Activated CD8-positive, alpha-beta T cell treated with anti-CD3 and anti-CD28 coated beads, Interleukin-2, amount 10 ng/mL, durations not matched to agents 7 days and 5 days (primary cell): ENCODE data around the gene PIK3CA. TPM values are rescaled to one million over a fixed set of nuclear protein-coding genes. Genes with fewer than 3 reads are reported as not detected.
"Not testable (repeated sequence)": the region's sequence is repeated elsewhere in the genome, so short reads cannot be mapped to it uniquely, and the experiment has no call there.

Experiments
- ATAC-seq: fragments of 150-1000 bp; cut with Tn5 transposase; one replicate; pipeline ENCODE4 v1.10.0; 2021; ENCODE audit warnings: moderate library complexity
- CTCF ChIA-PET: fragments of 350-600 bp; sonication (Branson Sonifier 250); formaldehyde crosslinking; loops from one replicate; lab custom pipeline; 2021; ENCODE audit warnings: antibody characterized with exemption; lab: Charles Lee
- POLR2A ChIA-PET: fragments of 350-600 bp; sonication (Branson Sonifier 250); formaldehyde crosslinking; loops from one replicate; lab custom pipeline; 2021; ENCODE audit warnings: antibody characterized with exemption; lab: Charles Lee
- DNase-seq: peaks from one replicate; pipeline ENCODE4 v3.0.0-alpha.2; 2020
- H3K27ac Mint-ChIP-seq: one replicate; pipeline ENCODE4 v1.8.0; 2021; ENCODE audit warnings: mild to moderate bottlenecking, mixed read lengths
- H3K27me3 Mint-ChIP-seq: one replicate; pipeline ENCODE4 v1.8.0; 2021; ENCODE audit warnings: low read depth, mixed read lengths
- H3K36me3 Mint-ChIP-seq: one replicate; pipeline ENCODE4 v1.8.0; 2021; ENCODE audit warnings: low read depth, mixed read lengths
- H3K4me1 Mint-ChIP-seq: one replicate; pipeline ENCODE4 v1.8.0; 2021; ENCODE audit warnings: low read depth, mixed read lengths
- H3K4me3 Mint-ChIP-seq: one replicate; pipeline ENCODE4 v1.8.0; 2021; ENCODE audit warnings: mild to moderate bottlenecking, mixed read lengths
- H3K9me3 Mint-ChIP-seq: one replicate; pipeline ENCODE4 v1.8.0; 2022; ENCODE audit warnings: mixed read lengths; ENCODE audit not compliant: insufficient read depth
- total RNA-seq, 2 experiments: library from RNA; stranded (reverse); gene quantifications; one replicate each; pipeline ENCODE4 v1.2.3, GENCODE V29; 2021

PIK3CA gene
- 10 to 100 TPM; 22.3 to 23.9 TPM for total RNA-seq

DNA sequence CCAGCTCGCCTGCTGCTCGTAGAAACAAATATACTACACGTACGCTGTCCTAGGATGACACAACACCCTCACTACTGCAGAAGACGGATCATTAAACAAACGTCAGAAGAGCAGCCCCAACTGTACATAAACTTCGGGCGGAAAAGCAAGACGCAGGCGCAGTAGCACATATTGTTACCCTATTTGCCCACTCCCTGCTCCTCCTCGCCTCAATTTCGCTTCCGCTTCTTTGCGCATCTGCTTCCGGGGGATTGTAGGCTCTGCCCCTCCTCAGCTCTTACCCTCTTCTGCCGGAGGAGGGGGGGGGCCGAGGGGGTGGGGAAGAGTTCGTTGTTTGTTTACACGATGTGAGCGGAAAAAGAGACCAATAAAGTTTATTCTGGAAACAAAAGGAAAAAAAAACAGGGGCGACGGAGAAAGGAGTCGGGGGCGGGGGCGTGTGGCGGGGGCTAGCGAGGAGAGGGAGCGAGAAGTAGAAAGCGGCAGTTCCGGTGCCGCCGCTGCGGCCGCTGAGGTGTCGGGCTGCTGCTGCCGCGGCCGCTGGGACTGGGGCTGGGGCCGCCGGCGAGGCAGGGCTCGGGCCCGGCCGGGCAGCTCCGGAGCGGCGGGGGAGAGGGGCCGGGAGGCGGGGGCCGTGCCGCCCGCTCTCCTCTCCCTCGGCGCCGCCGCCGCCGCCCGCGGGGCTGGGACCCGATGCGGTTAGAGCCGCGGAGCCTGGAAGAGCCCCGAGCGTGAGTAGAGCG, at the start of gene PIK3CA:
Gene PIK3CA (plus strand): TSS at position 485 of the 743 bp plus-strand sequence. CDS start 50,469 bp downstream, outside the sequence.
- H3K27me3 Mint-ChIP-seq: peaks cover 12% of the 10 kb centered on the region
- H3K27ac Mint-ChIP-seq: peak within 1 kb of the TSS; percentile 88
- peak within 1 kb of the TSS; percentile 96 for H3K4me3 Mint-ChIP-seq
- ChIA-PET POLR2A (interaction anchor here (0.7 to 2.6 kb wide), 12 partner anchors 27 to 414 kb away, joined by 3 to 14 read pairs (median 4); partner anchors contain the start of genes ACTL6A, ZMAT3 and ZNF639), CTCF (interaction anchor here (1.1 to 3.0 kb wide), 13 partner anchors 33 to 174 kb away, joined by 3 to 24 read pairs (median 5); partner anchors contain the start of gene ZMAT3)
- H3K9me3 Mint-ChIP-seq: no peaks in the 10 kb centered on the region
- no peaks in the 10 kb centered on the region for H3K36me3 Mint-ChIP-seq
- peaks cover 31% of the 10 kb centered on the region for H3K4me1 Mint-ChIP-seq
- DNase-seq: peak; percentile 97
- peak; percentile 86 for ATAC-seq

DNA sequence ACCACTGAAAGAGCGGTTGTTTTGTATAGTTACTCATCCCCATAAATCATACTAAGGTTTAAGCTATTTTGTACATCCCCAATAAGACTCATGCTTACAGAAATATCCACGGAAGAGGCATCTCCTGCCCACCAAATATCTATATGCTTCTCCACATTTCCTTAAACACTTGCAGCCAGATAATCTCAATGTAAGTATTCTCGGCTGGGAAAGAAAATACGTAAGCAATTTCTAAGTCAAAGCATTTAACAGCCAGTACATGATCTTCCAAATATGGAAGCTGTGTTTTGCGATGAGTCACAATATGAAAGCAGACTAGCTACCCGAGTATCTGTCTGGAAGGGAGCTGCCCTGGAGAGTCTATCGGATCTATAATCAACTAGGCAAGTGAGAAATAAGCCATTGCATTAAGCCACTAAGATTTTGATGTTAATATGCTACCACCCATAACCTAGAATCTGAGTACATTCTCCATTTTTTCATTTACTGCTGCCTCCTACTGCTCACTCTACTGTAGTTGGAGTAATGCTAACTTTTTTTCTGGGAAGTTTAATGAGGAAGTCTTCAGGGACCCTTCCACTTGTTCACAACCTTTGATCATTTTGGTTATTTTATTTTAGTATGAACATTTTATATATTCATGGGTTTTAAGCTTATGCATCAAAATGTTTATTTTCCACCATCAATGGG, 49.6 kb upstream of the PIK3CA start:
- Mint-ChIP-seq H3K4me1 (no peaks in the 10 kb centered on the region), H3K4me3 (no peak overlapping the region), H3K27ac (no peak overlapping the region), H3K27me3 (peaks cover 5% of the 10 kb centered on the region), H3K9me3 (no peaks in the 10 kb centered on the region), H3K36me3 (no peaks in the 10 kb centered on the region)
- POLR2A ChIA-PET: interaction anchor here (0.6 kb wide), 1 partner anchor 306 kb away, joined by 3 read pairs; no protein-coding TSS in a partner anchor
- CTCF ChIA-PET: interaction anchor here (1.3 to 1.6 kb wide), 3 partner anchors 9 to 156 kb away, joined by 3 to 4 read pairs (median 4); no protein-coding TSS in a partner anchor
- ATAC-seq: no peak
- DNase-seq: no peak

DNA sequence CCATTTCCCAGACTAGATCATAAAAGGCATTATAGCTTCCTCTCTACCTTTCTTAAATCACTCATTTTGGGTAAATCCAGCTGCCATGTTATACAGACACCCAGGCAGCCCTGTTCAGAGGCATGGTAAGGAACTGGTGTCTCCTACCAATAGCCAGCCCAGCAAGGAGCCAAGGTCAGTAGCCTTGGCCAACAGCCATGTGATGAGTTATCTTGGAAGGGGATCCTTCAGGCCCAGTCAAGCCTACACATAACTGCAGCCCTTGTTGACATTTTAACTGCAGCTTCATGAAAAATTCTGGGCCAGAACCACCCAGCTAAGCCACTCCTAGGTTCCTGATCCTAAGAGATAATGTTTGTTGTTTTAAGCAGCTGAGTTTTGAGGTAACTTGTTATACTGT, 47.5 kb upstream of the PIK3CA start:
- H3K27ac Mint-ChIP-seq: no peak overlapping the region
- no peak for DNase-seq

DNA sequence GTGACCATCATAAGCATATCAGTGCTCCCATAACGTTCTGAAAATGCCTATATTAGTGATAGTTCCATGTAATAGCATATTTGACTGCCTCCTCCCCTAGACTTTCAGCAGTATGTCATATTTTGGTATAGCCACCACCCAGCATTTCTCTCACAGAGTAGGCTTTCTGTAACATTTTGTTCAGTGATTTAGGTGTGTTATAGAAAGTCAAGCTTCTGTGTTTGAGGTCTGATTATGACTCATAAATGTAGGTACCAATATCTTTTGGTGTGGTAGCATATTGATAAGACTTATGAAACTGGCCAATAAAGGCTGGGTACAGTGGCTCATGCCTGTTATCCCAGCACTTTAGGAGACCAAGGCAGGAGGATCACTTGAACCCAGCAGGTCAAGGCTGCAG, 42.3 kb upstream of the PIK3CA start:
- H3K4me3 Mint-ChIP-seq: no peak overlapping the region
- H3K36me3 Mint-ChIP-seq: no peaks in the 10 kb centered on the region
- DNase-seq (no peak), ATAC-seq (no peak)
- H3K27ac Mint-ChIP-seq: no peak overlapping the region
- peaks cover 7% of the 10 kb centered on the region for H3K4me1 Mint-ChIP-seq
- peaks cover 12% of the 10 kb centered on the region for H3K27me3 Mint-ChIP-seq
- CTCF ChIA-PET: interaction anchor here (0.7 to 2.4 kb wide), 6 partner anchors 23 to 215 kb away, joined by 3 to 11 read pairs (median 7); no protein-coding TSS in a partner anchor
- POLR2A ChIA-PET: interaction anchor here (0.8 kb wide), 1 partner anchor 44 kb away, joined by 3 read pairs; no protein-coding TSS in a partner anchor
- peaks cover 4% of the 10 kb centered on the region for H3K9me3 Mint-ChIP-seq

More for the DNA sequence above, 47.5 kb upstream of the PIK3CA start:
- H3K9me3 Mint-ChIP-seq: no peaks in the 10 kb centered on the region
- ATAC-seq: no peak
- H3K27me3 Mint-ChIP-seq: peaks cover 6% of the 10 kb centered on the region
- no peaks in the 10 kb centered on the region for H3K36me3 Mint-ChIP-seq
- ChIA-PET CTCF (interaction anchor here (1.0 to 1.2 kb wide), 2 partner anchors 12 to 215 kb away, joined by 3 to 4 read pairs; no protein-coding TSS in a partner anchor), POLR2A (interaction anchor here (0.6 kb wide), 1 partner anchor 213 kb away, joined by 3 read pairs; no protein-coding TSS in a partner anchor)
- H3K4me1 Mint-ChIP-seq: peaks cover 5% of the 10 kb centered on the region
- no peak overlapping the region for H3K4me3 Mint-ChIP-seq

DNA sequence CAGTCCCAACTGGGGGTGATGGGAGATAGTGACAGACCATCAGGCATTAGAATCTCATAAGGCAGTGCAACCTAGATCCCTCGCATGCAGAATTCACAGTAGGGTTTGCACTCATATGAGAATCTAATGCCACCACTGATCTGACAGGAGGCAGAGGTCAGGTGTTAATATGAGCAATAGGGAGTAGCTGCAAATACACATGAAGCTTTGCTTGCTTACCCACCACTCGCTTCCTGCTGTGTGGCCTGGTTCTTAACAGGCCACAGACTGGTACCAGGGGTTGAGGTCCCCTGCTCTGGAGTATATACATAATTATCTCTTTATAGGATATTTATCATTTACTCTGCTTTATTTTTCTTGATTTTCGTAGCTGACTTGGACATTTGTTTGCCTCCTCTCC, 40.5 kb upstream of the PIK3CA start:
- CTCF ChIA-PET: interaction anchor here (1.2 kb wide), 1 partner anchor 8 kb away, joined by 4 read pairs; no protein-coding TSS in a partner anchor
- no peak for DNase-seq
- POLR2A ChIA-PET: no interaction called here
- no peak overlapping the region for H3K4me3 Mint-ChIP-seq
- H3K27me3 Mint-ChIP-seq: peaks cover 15% of the 10 kb centered on the region
- no peak for ATAC-seq
- H3K27ac Mint-ChIP-seq: no peak overlapping the region
- no peaks in the 10 kb centered on the region for H3K36me3 Mint-ChIP-seq
- H3K4me1 Mint-ChIP-seq: peaks cover 7% of the 10 kb centered on the region
- peaks cover 4% of the 10 kb centered on the region for H3K9me3 Mint-ChIP-seq

DNA sequence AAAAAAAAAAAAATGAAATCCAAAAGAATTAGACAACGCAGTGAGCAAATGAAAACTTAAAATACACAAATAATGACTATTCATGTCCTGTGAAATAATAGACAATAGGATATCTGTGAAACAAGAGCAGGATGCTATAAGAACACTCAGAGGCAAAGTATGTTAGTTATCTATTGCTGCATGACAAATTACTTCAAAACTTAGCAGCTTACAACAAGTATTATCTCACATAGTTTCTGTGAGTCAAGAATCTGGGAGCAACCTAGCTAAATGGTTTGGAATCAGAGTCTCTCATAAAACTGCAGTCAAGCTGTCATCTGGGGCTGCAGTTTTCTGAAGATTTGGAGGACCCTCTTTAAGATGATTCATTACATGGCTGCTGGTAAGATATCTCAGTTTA, 40.1 kb upstream of the PIK3CA start:
- no peak overlapping the region for H3K27ac Mint-ChIP-seq
- H3K4me3 Mint-ChIP-seq: no peak overlapping the region
- ChIA-PET POLR2A (no interaction called here), CTCF (interaction anchor here (0.9 to 1.2 kb wide), 2 partner anchors 9 to 92 kb away, joined by 3 to 4 read pairs; no protein-coding TSS in a partner anchor)
- H3K4me1 Mint-ChIP-seq: peaks cover 7% of the 10 kb centered on the region
- DNase-seq: no peak
- H3K27me3 Mint-ChIP-seq: peaks cover 18% of the 10 kb centered on the region
- peaks cover 4% of the 10 kb centered on the region for H3K9me3 Mint-ChIP-seq
- no peak for ATAC-seq
- H3K36me3 Mint-ChIP-seq: no peaks in the 10 kb centered on the region

DNA sequence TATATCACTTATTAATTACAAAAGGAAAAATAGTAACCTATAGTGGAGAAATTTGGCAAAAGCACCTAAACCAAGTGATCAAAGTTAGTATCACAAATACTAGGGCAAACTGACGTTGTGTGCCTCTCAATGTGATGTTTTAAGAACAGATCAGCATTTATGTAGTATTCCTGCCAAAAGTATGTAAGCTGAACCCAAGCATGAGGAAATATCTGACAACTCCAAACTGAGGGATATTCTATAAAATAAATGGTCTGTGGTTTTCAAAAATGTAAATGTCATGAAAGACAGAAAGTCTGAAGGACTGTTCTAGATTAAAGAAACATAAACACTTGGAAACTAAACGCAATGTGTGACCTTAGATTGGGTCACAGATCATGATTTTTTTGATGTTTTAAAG, 34.3 kb upstream of the PIK3CA start:
- peaks cover 16% of the 10 kb centered on the region for H3K27me3 Mint-ChIP-seq
- ATAC-seq (no peak), DNase-seq (no peak)
- H3K27ac Mint-ChIP-seq: no peak overlapping the region
- H3K36me3 Mint-ChIP-seq: no peaks in the 10 kb centered on the region
- H3K4me1 Mint-ChIP-seq: no peaks in the 10 kb centered on the region
- POLR2A ChIA-PET: no interaction called here
- H3K9me3 Mint-ChIP-seq: peaks cover 4% of the 10 kb centered on the region
- CTCF ChIA-PET: no interaction called here
- H3K4me3 Mint-ChIP-seq: no peak overlapping the region

DNA sequence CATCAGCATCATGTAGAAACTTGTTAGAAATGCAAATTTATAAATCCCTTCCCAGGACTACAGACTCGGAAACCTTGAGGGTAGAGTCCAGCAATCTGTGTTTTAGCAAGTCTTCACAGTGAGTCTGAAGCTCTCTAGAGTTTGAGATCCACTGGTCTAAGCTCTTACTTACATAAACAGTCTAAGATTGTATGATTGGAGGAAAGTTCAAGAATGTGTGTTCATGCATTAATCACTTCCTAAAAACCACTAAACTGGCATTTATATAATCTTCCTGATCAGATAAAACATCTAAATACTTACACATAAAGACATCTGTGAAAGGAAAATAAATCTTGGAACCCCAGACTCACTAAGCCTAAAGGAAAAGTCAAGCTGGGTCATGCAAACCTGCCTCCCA, 32.7 kb upstream of the PIK3CA start:
- POLR2A ChIA-PET, H3K36me3 Mint-ChIP-seq, ATAC-seq, H3K4me1 Mint-ChIP-seq, H3K9me3 Mint-ChIP-seq, H3K27ac Mint-ChIP-seq, H3K4me3 Mint-ChIP-seq, DNase-seq: not testable (repeated sequence)
- H3K27me3 Mint-ChIP-seq: peaks cover 16% of the 10 kb centered on the region
- CTCF ChIA-PET: interaction anchor here (0.7 kb wide), 1 partner anchor 1069 kb away, joined by 3 read pairs; no protein-coding TSS in a partner anchor

DNA sequence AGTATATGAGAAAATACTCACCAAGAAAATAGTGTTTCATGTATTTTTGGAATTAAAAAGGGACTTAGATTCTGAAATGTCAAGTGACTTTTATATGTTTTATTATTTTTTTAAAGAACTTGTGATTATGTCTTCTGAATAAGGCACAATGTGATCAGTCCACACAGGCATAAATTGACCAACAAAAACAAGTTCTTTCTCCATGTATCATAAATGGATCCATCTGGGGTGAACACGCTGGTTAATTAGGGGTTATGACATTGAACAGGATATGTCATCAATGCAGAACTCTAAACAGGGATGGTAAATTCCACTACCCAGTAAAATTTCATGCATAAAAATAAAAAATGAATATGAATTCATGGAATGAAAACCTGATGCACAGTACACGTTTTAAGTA, 31.3 kb upstream of the PIK3CA start:
- Mint-ChIP-seq H3K9me3 (no peaks in the 10 kb centered on the region), H3K27me3 (peaks cover 14% of the 10 kb centered on the region), H3K4me3 (no peak overlapping the region), H3K27ac (no peak overlapping the region), H3K4me1 (no peaks in the 10 kb centered on the region), H3K36me3 (no peaks in the 10 kb centered on the region)
- DNase-seq (no peak), ATAC-seq (no peak)
- CTCF ChIA-PET: no interaction called here
- POLR2A ChIA-PET: no interaction called here

DNA sequence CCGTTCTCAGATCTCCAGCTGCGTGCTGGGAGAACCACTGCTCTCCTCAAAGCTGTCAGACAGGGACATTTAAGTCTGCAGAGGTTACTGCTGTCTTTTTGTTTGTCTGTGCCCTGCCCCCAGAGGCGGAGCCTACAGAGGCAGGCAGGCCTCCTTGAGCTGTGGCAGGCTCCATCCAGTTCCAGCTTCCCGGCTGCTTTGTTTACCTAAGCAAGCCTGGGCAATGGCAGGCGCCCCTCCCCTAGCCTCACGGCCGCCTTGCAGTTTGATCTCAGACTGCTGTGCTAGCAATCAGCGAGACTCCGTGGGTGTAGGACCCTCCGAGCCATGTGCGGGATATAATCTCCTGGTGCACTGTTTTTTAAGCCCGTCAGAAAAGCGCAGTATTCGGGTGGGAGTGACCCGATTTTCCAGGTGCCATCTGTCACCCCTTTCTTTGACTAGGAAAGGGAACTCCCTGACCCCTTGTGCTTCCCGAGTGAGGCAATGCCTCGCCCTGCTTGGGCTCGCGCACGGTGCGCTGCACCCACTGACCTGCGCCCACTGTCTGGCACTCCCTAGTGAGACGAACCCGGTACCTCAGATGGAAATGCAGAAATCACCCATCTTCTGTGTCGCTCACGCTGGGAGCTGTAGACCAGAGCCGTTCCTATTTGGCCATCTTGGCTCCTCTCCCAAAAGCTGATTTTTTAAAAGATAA, 15.8 kb upstream of the PIK3CA start:
- H3K4me3 Mint-ChIP-seq, H3K4me1 Mint-ChIP-seq, POLR2A ChIA-PET, ATAC-seq, H3K27ac Mint-ChIP-seq, H3K27me3 Mint-ChIP-seq, CTCF ChIA-PET, DNase-seq, H3K9me3 Mint-ChIP-seq, H3K36me3 Mint-ChIP-seq: not testable (repeated sequence)

DNA sequence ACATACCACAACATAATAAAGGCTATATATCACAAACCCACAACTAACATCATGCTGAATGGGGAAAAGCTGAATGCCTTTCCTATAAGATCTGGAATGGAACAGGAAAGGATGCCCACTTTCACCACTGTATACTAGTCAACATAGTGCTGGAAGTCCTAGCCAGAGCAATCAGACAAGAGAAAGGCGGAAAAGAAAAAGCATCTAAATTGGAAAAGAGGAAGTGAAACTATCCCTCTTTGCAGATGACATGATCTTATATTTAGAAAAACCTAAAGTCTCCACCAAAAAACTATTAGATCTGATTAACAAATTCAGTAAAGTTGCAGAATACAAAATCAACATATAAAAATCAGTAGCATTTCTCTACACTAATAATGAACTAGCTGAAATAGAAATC, 14.6 kb upstream of the PIK3CA start:
- H3K27ac Mint-ChIP-seq: no peak overlapping the region
- ATAC-seq (no peak), DNase-seq (no peak)
- H3K9me3 Mint-ChIP-seq: no peaks in the 10 kb centered on the region
- ChIA-PET CTCF (no interaction called here), POLR2A (no interaction called here)
- H3K4me1 Mint-ChIP-seq: no peaks in the 10 kb centered on the region
- H3K4me3 Mint-ChIP-seq: no peak overlapping the region
- no peaks in the 10 kb centered on the region for H3K36me3 Mint-ChIP-seq
- peaks cover 13% of the 10 kb centered on the region for H3K27me3 Mint-ChIP-seq
